HCT116 (cell line): ENCODE measurements around the gene TBP. TPM values are rescaled to one million over a fixed set of nuclear protein-coding genes. Genes with fewer than 3 reads are reported as not detected.

Source experiments
- ATAC-seq: fragments of 200-7000 bp; cut with Tn5 transposase; 2 replicates; pipeline ENCODE4 v1.9.1; 2020; ENCODE audit warnings: mild to moderate bottlenecking, moderate library complexity
- BruUV-seq: library from RNA; stranded (reverse); fragments of 400-500 nt; replicated peaks from 2 replicates; lab custom pipeline; 2021; lab: Mats Ljungman, UMichigan
- CTCF ChIA-PET: fragments of 300-600 bp; sonication (Branson Sonifier 250); formaldehyde crosslinking; loops from one replicate; lab custom pipeline; 2021; ENCODE audit warnings: antibody characterized with exemption; lab: Charles Lee
- POLR2A ChIA-PET: fragments of 300-600, 350-600 bp; sonication (Branson Sonifier 250); formaldehyde crosslinking; loops from one replicate; lab custom pipeline; 2021; ENCODE audit warnings: antibody characterized with exemption; lab: Charles Lee
- RAD21 ChIA-PET, 2 experiments: fragments of 300-600 bp; sonication (Branson Sonifier 250); formaldehyde crosslinking; loops; one replicate each; lab custom pipeline; 2023; ENCODE audit warnings: low total read pairs in 2 of 2; ENCODE audit not compliant: uncharacterized antibody in 2 of 2, unreplicated experiment in 2 of 2, low non-redundant PET in 1 of 2; lab: Charles Lee
- DNase-seq: peaks from one replicate; pipeline ENCODE4 v3.0.0-alpha.2; 2010; ENCODE audit warnings: low read depth, low spot score
- H2AFZ ChIP-seq: fragments of 200-600 bp; shearing (Covaris generic), sonication (generic); 2 replicates; pipeline ENCODE4 v1.6.1; 2017; ENCODE audit warnings: low read depth, mixed run types, mixed read lengths, antibody characterized with exemption, low read length; ENCODE audit not compliant: poor library complexity, severe bottlenecking
- H3K27ac ChIP-seq: 2 replicates; pipeline ENCODE4 v1.5.1; 2012; ENCODE audit warnings: low read depth, low read length
- H3K27me3 ChIP-seq: fragments of 200-600 bp; sonication (generic); 2 replicates; pipeline ENCODE4 v1.6.1; 2016; ENCODE audit warnings: mixed run types, low read length, mixed read lengths; ENCODE audit not compliant: insufficient read depth
- H3K36me3 ChIP-seq, 2 experiments: fragments of 200-500 bp in 1 of 2; fragments of 200-600 bp in 1 of 2; sonication (Bioruptor generic) in 1 of 2; sonication (generic) in 1 of 2; 2 replicates each; pipeline versions ENCODE4 v1.5.1 to v1.6.1; 2014 to 2016; ENCODE audit warnings: low read length in 2 of 2, inconsistent platforms in 1 of 2, mixed read lengths in 1 of 2, mixed run types in 1 of 2; ENCODE audit not compliant: insufficient read depth in 2 of 2, control insufficient read depth in 1 of 2
- H3K4me1 ChIP-seq, 2 experiments: fragments of 200-600 bp in 1 of 2; sonication (generic) in 1 of 2; 2 replicates each; pipeline versions ENCODE4 v1.5.1 to v1.6.1; 2012 to 2017; ENCODE audit warnings: low read length in 2 of 2, inconsistent platforms in 1 of 2, mild to moderate bottlenecking in 1 of 2, mixed read lengths in 1 of 2, mixed run types in 1 of 2, moderate library complexity in 1 of 2; ENCODE audit not compliant: insufficient read depth in 2 of 2, control insufficient read depth in 1 of 2
- H3K4me2 ChIP-seq: fragments of 200-600 bp; sonication (generic); 2 replicates; pipeline ENCODE4 v1.6.1; 2017; ENCODE audit warnings: mixed run types, low read length, mixed read lengths
- H3K4me3 ChIP-seq, 2 experiments: fragments of 200-600 bp in 1 of 2; sonication (generic) in 1 of 2; replicated peaks in 1 of 2; 2 replicates each; pipeline ENCODE4 v1.5.1; 2011 to 2016; ENCODE audit warnings: low read length in 2 of 2, control low read depth in 1 of 2, low read depth in 1 of 2, mild to moderate bottlenecking in 1 of 2, mixed read lengths in 1 of 2, mixed run types in 1 of 2
- H3K79me2 ChIP-seq: fragments of 200-600 bp; sonication (generic); 2 replicates; pipeline ENCODE4 v1.6.1; 2017; ENCODE audit warnings: mild to moderate bottlenecking, mixed run types, low read length, moderate library complexity, mixed read lengths; ENCODE audit not compliant: insufficient read depth
- H3K9ac ChIP-seq: fragments of 200-600 bp; sonication (generic); 2 replicates; pipeline ENCODE4 v1.6.1; 2016; ENCODE audit warnings: low read length, mixed read lengths
- H3K9me2 ChIP-seq: fragments of 200-600 bp; sonication (generic), shearing (Covaris generic); 2 replicates; pipeline ENCODE4 v1.6.1; 2017; ENCODE audit warnings: mixed run types, mild to moderate bottlenecking, moderate library complexity; ENCODE audit not compliant: insufficient read depth
- H3K9me3 ChIP-seq, 2 experiments: fragments of 200-500 bp in 1 of 2; fragments of 200-600 bp in 1 of 2; sonication (Bioruptor generic) in 1 of 2; sonication (generic) in 1 of 2; 2 replicates each; pipeline ENCODE4 v1.6.1; 2014 to 2017; ENCODE audit warnings: low read length in 2 of 2, mixed read lengths in 2 of 2, inconsistent platforms in 1 of 2, low read depth in 1 of 2, mild to moderate bottlenecking in 1 of 2, mixed run types in 1 of 2, moderate library complexity in 1 of 2; ENCODE audit not compliant: control insufficient read depth in 1 of 2, insufficient read depth in 1 of 2
- H4K20me1 ChIP-seq: fragments of 200-600 bp; sonication (generic), shearing (Covaris generic); 2 replicates; pipeline ENCODE4 v1.6.1; 2017; ENCODE audit warnings: mixed run types, mild to moderate bottlenecking, moderate library complexity; ENCODE audit not compliant: insufficient read depth
- CBX3 ChIP-seq: IDR thresholded peaks from 2 replicates; pipeline ENCODE4 v1.6.1; 2012; ENCODE audit warnings: low read depth
- CEBPB ChIP-seq: IDR thresholded peaks from 2 replicates; pipeline ENCODE4 v1.6.1; 2012; ENCODE audit warnings: low read depth
- EGR1 ChIP-seq: IDR thresholded peaks from 2 replicates; pipeline ENCODE4 v1.6.1; 2012; ENCODE audit warnings: low read depth
- ELF1 ChIP-seq: IDR thresholded peaks from 2 replicates; pipeline ENCODE4 v1.6.1; 2012; ENCODE audit warnings: low read depth, borderline replicate concordance
- EZH2 ChIP-seq: fragments of 200-600 bp; sonication (generic); IDR thresholded peaks from 2 replicates; pipeline ENCODE4 v1.6.1; 2017; ENCODE audit warnings: antibody characterized with exemption, mixed run types
- EZH2phosphoT487 ChIP-seq: fragments of 200-600 bp; IDR thresholded peaks from 2 replicates; pipeline ENCODE4 v1.6.1; 2018; ENCODE audit warnings: antibody characterized with exemption, borderline replicate concordance
- FOSL1 ChIP-seq: IDR thresholded peaks from 2 replicates; pipeline ENCODE4 v1.6.1; 2012; ENCODE audit warnings: low read depth
- JUND ChIP-seq: IDR thresholded peaks from 2 replicates; pipeline ENCODE4 v1.6.1; 2012
- MAX ChIP-seq: IDR thresholded peaks from 2 replicates; pipeline ENCODE4 v1.6.1; 2012
- POLR2A ChIP-seq: IDR thresholded peaks from 2 replicates; pipeline ENCODE4 v1.7.0; 2011; ENCODE audit warnings: borderline replicate concordance; ENCODE audit not compliant: insufficient read depth, insufficient read length; ENCODE audit errors: extremely low read depth
- POLR2AphosphoS5 ChIP-seq: IDR thresholded peaks from 2 replicates; pipeline ENCODE4 v1.6.1; 2011; ENCODE audit warnings: mild to moderate bottlenecking, low read depth, low read length, moderate library complexity
- RAD21 ChIP-seq: IDR thresholded peaks from 2 replicates; pipeline ENCODE4 v1.6.1; 2012; ENCODE audit warnings: low read depth, mild to moderate bottlenecking
- SIN3A ChIP-seq: IDR thresholded peaks from 2 replicates; pipeline ENCODE4 v1.6.1; 2012; ENCODE audit warnings: low read depth
- SP1 ChIP-seq: IDR thresholded peaks from 2 replicates; pipeline ENCODE4 v1.6.1; 2012; ENCODE audit warnings: low read depth
- SRF ChIP-seq: IDR thresholded peaks from 2 replicates; pipeline ENCODE4 v1.6.1; 2012; ENCODE audit warnings: low read depth
- TCF7L2 ChIP-seq: IDR thresholded peaks from 2 replicates; pipeline ENCODE4 v1.7.0; 2011; ENCODE audit warnings: borderline replicate concordance, inconsistent platforms; ENCODE audit not compliant: insufficient read depth, insufficient read length; ENCODE audit errors: extremely low read depth
- YY1 ChIP-seq: IDR thresholded peaks from 2 replicates; pipeline ENCODE4 v1.6.1; 2011; ENCODE audit warnings: low read length, low read depth, moderate library complexity, mild to moderate bottlenecking; ENCODE audit not compliant: insufficient replicate concordance; ENCODE audit errors: extremely low read depth
- ZBTB33 ChIP-seq: IDR thresholded peaks from 2 replicates; pipeline ENCODE4 v1.6.1; 2011; ENCODE audit warnings: mild to moderate bottlenecking, low read length, moderate library complexity; ENCODE audit not compliant: insufficient replicate concordance; ENCODE audit errors: extremely low read depth
- ZFX ChIP-seq: fragments of 450-650 bp; IDR thresholded peaks from 2 replicates; pipeline ENCODE4 v1.6.1; 2017
- ZNF274 ChIP-seq: fragments of 200-500 bp; sonication (Bioruptor generic); IDR thresholded peaks from 2 replicates; pipeline ENCODE4 v1.6.1; 2014; ENCODE audit warnings: mild to moderate bottlenecking, low read depth, low read length, inconsistent platforms
- intact Hi-C: fragments of 100-400 bp; cut with micrococcal nuclease; formaldehyde crosslinking; loops from 2 replicates; pipeline ENCODE4 v1.10.0; 2022
- total RNA-seq: library from RNA; stranded (reverse); gene quantifications from one replicate; pipeline ENCODE4 v1.2.1, GENCODE V29; 2021; ENCODE audit not compliant: unreplicated experiment
- TF ChIP-seq, protein P1 (sequence below): IDR thresholded peaks from 2 replicates; pipeline ENCODE4 v1.6.1; 2012

The TBP gene
- total RNA-seq, 1 experiment from 2014 or later: 22.7 TPM

DNA sequence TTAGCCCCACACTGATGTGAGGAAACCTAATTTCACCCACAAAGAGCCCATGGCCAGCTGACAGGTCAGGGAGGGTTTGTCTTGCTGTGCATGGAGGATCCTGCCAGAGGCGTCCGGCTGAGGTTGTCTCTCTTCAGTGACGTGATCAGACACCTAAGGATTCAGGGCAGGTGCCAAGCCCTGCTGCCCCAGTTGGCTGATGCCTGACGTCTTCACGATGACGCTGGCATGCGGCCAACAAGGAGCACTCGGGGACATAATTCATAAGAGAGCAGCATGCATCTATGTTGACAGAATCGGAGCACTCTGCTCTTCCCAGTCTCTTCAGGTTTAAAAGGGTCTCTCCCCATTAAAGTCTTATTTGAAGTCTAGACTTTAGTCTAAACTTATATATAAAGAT, 48.9 kb upstream of the TBP start:
- Histone ChIP-seq H3K9me3 (no peaks in the 10 kb centered on the region), H3K27me3 (peaks cover 19% of the 10 kb centered on the region; the same call in 1 of the 2 replicates), H3K79me2 (no peaks in the 10 kb centered on the region), H3K4me2 (no peak overlapping the region), H3K4me1 (no peaks in the 10 kb centered on the region), H3K36me3 (no peaks in the 10 kb centered on the region), H4K20me1 (no peaks in the 10 kb centered on the region), H3K9ac (no peak overlapping the region), H3K4me3 (no peak overlapping the region), H3K27ac (no peak overlapping the region), H3K9me2 (no peaks in the 10 kb centered on the region), H2AFZ (no peak overlapping the region)
- RAD21 ChIA-PET: no interaction called here
- POLR2A ChIA-PET: no interaction called here
- no peak for ATAC-seq
- TF ChIP-seq EGR1 (no peak), CBX3 (no peak), JUND (no peak), ZNF274 (no peak), MAX (no peak), RAD21 (no peak), SP1 (no peak), YY1 (no peak), ZFX (no peak), SIN3A (no peak), FOSL1 (no peak), SRF (no peak), EZH2phosphoT487 (no peak), CEBPB (no peak), POLR2A (no peak)
- BruUV-seq: no TSS peak
- no peak for DNase-seq
- CTCF ChIA-PET: no interaction called here
- intact Hi-C loops: no loop called here

- CTCF ChIA-PET: no interaction called here
- no peak for TF ChIP-seq ZBTB33
- TF ChIP-seq ZFX: no peak
- TF ChIP-seq TCF7L2: no peak
- no peak for TF ChIP-seq CEBPB
- no peak for TF ChIP-seq SIN3A
- TF ChIP-seq JUND: no peak
- no peak for TF ChIP-seq RAD21
- TF ChIP-seq ELF1: no peak
- no peak for TF ChIP-seq SP1
- TF ChIP-seq POLR2AphosphoS5: no peak
- no peak for TF ChIP-seq EZH2
- TF ChIP-seq YY1: no peak
- TF ChIP-seq, protein P1, sequence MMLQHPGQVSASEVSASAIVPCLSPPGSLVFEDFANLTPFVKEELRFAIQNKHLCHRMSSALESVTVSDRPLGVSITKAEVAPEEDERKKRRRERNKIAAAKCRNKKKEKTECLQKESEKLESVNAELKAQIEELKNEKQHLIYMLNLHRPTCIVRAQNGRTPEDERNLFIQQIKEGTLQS: no peak
- TF ChIP-seq CBX3: no peak
- no peak for TF ChIP-seq MAX
- Histone ChIP-seq H4K20me1 (no peaks in the 10 kb centered on the region), H3K4me1 (no peaks in the 10 kb centered on the region), H3K27ac (no peak overlapping the region), H3K9ac (no peak overlapping the region), H3K9me2 (no peaks in the 10 kb centered on the region), H3K36me3 (no peaks in the 10 kb centered on the region; a peak in 1 of 4 replicates), H3K79me2 (no peaks in the 10 kb centered on the region), H2AFZ (no peak overlapping the region), H3K27me3 (peaks cover 15% of the 10 kb centered on the region; the same call in 1 of the 2 replicates), H3K9me3 (no peaks in the 10 kb centered on the region), H3K4me2 (no peak overlapping the region), H3K4me3 (no peak overlapping the region)
- intact Hi-C loops: no loop called here
- RAD21 ChIA-PET: no interaction called here
- no TSS peak for BruUV-seq
- ATAC-seq (no peak), DNase-seq (no peak)
- POLR2A ChIA-PET: no interaction called here
These were observed 47.7 kb upstream of the TBP start for GRCh38 chr6:170506446-170506845.
